Left lung (tissue), 10 donors: ENCODE data around the gene ANKS1B. TPM values are rescaled to one million over a fixed set of nuclear protein-coding genes. Genes with fewer than 3 reads are reported as not detected.

Source experiments
- ATAC-seq: fragments of 200-7000 bp; cut with Tn5 transposase; one replicate; pipeline ENCODE4 v1.9.1; 2020; ENCODE audit warnings: moderate library complexity
- DNase-seq, 4 donors: peaks; one replicate each; pipeline ENCODE4 v3.0.0-alpha.2; 2013 to 2020
- H3K27ac ChIP-seq, 2 donors: fragments of 200-600 bp; sonication (generic) in 1 of 2; one replicate each; pipeline versions ENCODE4 v1.5.0 to v1.8.0; 2020 to 2021
- H3K27me3 ChIP-seq, 2 donors: fragments of 200-600 bp; sonication (generic) in 1 of 2; one replicate each; pipeline versions ENCODE4 v1.5.0 to v1.8.0; 2020 to 2021
- H3K36me3 ChIP-seq, 2 donors: fragments of 200-600 bp; sonication (generic) in 1 of 2; one replicate each; pipeline versions ENCODE4 v1.5.0 to v1.8.0; 2020 to 2021
- H3K4me1 ChIP-seq, 2 donors: fragments of 200-600 bp; one replicate each; pipeline ENCODE4 v1.8.0; 2021
- H3K4me3 ChIP-seq, 2 donors: fragments of 200-600 bp; sonication (generic) in 1 of 2; one replicate each; pipeline versions ENCODE4 v1.5.0 to v1.8.0; 2020 to 2021; ENCODE audit warnings: mild to moderate bottlenecking in 1 of 2
- H3K9me3 ChIP-seq, 2 donors: fragments of 200-600 bp; sonication (generic) in 1 of 2; one replicate each; pipeline versions ENCODE4 v1.5.0 to v1.8.0; 2020 to 2021
- CTCF ChIP-seq, 2 donors: fragments of 200-600 bp; sonication (generic) in 1 of 2; IDR thresholded peaks; one replicate each; pipeline versions ENCODE4 v1.5.0 to v1.8.0; 2021; ENCODE audit warnings: antibody characterized with exemption in 2 of 2
- intact Hi-C, 2 donors: fragments of 100-400 bp; cut with DNase I; formaldehyde crosslinking; loops; one replicate each; pipeline versions ENCODE4 v1.11.2 to v1.14.2; 2022
- polyA plus RNA-seq, 6 donors: library from polyadenylated mRNA; unstranded; fragments of 120-200 nt; gene quantifications; one replicate each; pipeline ENCODE4 v1.2.1, GENCODE V29; 2013; ENCODE audit not compliant: insufficient read length in 6 of 6
- total RNA-seq, 2 donors: library from RNA; stranded (reverse); fragmentation: NEBNext Ultra II Directional; extraction: Animal tissue kit (Norgen Biotek cat#: 25700); gene quantifications; one replicate each; pipeline ENCODE4 v1.2.1, GENCODE V29; 2021
- donor health status: DM: no; HTN: yes; CAD: no.
- donor health status: DM: no; HTN: no; CAD: no.

The ANKS1B gene
- total and polyA plus RNA-seq, 8 donors = 4.9 to 31.8 (median 14.9) TPM

DNA sequence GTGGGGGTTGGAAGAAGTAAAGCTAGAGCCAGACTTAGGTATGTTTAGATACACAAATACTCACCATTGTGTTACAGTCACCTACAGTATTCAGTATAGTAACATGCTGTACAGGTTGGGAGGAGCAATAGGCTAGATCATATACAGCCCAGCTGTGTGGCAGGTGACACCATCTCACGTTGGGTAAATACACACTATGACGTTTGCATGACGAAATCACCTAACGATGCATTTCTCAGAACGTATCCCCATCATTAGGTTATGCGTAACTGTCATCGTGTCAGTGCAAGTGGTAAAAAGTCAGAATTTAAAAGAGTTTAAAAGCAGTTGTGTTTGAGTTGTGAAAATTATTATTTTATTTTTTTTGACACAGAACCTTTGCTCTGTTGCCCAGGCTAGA lies 1172.5 kb downstream of the ANKS1B start:
- intact Hi-C loops = no loop called here
- H3K36me3 ChIP-seq = no peaks in the 10 kb centered on the region
- H3K9me3 ChIP-seq = no peaks in the 10 kb centered on the region
- DNase-seq (no peak), ATAC-seq (no peak)
- H3K4me3 ChIP-seq = no peak overlapping the region
- no peak for TF ChIP-seq CTCF (IDR thresholded peaks at IDR 0.05)
- peaks cover 0 to 10% of the 10 kb centered on the region in 2 donors for H3K27me3 ChIP-seq
- H3K4me1 ChIP-seq = no peaks in the 10 kb centered on the region
- no peak overlapping the region for H3K27ac ChIP-seq

- intact Hi-C loops = no loop called here
- H3K9me3 ChIP-seq = no peaks in the 10 kb centered on the region
- H3K27me3 ChIP-seq = peaks cover 0 to 5% of the 10 kb centered on the region in 2 donors
- H3K4me3 ChIP-seq = no peak overlapping the region
- no peak overlapping the region for H3K27ac ChIP-seq
- no peaks in the 10 kb centered on the region for H3K4me1 ChIP-seq
- no peak for ATAC-seq
- no peak for TF ChIP-seq CTCF (IDR thresholded peaks at IDR 0.05)
- no peaks in the 10 kb centered on the region for H3K36me3 ChIP-seq
- DNase-seq = no peak
Measured at GRCh38 chr12:98808243-98808875, 1176.4 kb downstream of the ANKS1B start.

DNA sequence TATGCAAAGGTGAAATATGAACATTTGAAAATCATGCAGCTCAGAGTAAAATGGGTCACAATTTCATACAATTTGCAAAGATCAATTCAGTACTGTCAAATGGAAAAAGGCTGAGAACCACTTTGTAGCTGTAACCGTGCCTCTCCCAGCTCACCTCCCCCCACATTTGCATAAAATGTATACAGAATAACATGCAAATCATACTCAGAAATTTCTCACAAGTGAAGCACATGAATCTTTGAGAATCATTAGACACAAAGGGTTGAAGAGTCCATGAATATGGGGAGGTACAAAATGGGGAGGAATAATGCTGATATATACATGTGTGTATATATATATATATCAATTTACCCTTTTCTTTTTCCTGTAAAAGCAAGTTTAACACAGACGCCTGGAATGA lies 1177.5 kb downstream of the ANKS1B start:
- no peaks in the 10 kb centered on the region for H3K9me3 ChIP-seq
- intact Hi-C loops = no loop called here

DNA sequence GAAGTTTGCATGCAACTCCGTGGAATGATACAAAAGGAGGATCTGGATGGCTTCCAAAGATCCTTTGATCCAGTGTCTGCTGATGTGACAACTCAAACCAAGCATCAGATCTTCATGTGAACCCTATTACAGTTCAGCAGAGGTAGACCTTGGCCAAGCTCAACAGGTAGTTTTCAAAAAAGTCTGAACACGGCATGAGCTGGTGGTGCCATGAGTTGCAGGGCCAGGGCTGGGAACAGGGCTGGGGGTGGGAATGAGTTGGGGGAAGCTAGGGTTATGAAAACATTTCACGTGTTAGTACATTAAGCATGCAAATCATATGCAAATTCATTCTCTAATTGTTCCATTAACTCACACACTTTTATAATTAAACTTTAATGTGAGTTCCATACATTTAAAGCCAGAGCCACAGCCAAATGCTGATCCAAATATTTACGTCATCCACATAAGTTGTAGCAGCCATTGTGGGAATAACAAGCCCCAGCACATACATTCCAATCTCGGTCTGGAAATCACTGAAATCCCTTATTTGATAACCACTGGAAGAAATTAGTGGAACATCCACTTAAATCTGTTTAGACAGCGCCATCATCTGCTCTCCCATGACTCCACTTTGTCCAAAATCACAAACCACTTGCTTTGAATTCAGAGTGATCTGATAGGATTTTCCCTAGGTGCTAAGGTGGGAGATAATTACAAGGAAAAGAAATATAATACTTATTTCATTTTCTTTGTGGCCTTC lies 1181.1 kb downstream of the ANKS1B start:
- Histone ChIP-seq H3K36me3 (no peaks in the 10 kb centered on the region), H3K9me3 (no peaks in the 10 kb centered on the region), H3K27ac (no peak overlapping the region), H3K4me1 (no peaks in the 10 kb centered on the region), H3K4me3 (no peak overlapping the region), H3K27me3 (no peaks in the 10 kb centered on the region)
- intact Hi-C loops = no loop called here
- no peak for TF ChIP-seq CTCF (IDR thresholded peaks at IDR 0.05)
- ATAC-seq (no peak), DNase-seq (no peak)

More for the DNA sequence above, 1177.5 kb downstream of the ANKS1B start:
- Histone ChIP-seq H3K36me3 (no peaks in the 10 kb centered on the region), H3K4me1 (no peaks in the 10 kb centered on the region), H3K27me3 (peaks cover 0 to 5% of the 10 kb centered on the region in 2 donors), H3K27ac (no peak overlapping the region), H3K4me3 (no peak overlapping the region)
- no peak for TF ChIP-seq CTCF (IDR thresholded peaks at IDR 0.05)
- DNase-seq (no peak), ATAC-seq (no peak)

- DNase-seq = no peak
- no peak overlapping the region for H3K4me3 ChIP-seq
- intact Hi-C loops = no loop called here
- H3K36me3 ChIP-seq = no peaks in the 10 kb centered on the region
- no peaks in the 10 kb centered on the region for H3K4me1 ChIP-seq
- no peak for TF ChIP-seq CTCF (IDR thresholded peaks at IDR 0.05)
- no peak overlapping the region for H3K27ac ChIP-seq
- no peaks in the 10 kb centered on the region for H3K27me3 ChIP-seq
- no peak for ATAC-seq
- H3K9me3 ChIP-seq = no peaks in the 10 kb centered on the region
Measured at GRCh38 chr12:98799822-98800221, 1184.9 kb downstream of the ANKS1B start.
